ENCODE measurements around the gene P2RX7. TPM values are rescaled to one million over a fixed set of nuclear protein-coding genes. Genes with fewer than 3 reads are reported as not detected.
"Not testable (repeated sequence)": the region's sequence is repeated elsewhere in the genome, so short reads cannot be mapped to it uniquely, and the experiment has no call there.

P2RX7 gene
- total and polyA plus RNA-seq, 2 donors (not counting 1 experiment from before 2014, with no cell fraction given), result 1.9 to 17.2 TPM

DNA sequence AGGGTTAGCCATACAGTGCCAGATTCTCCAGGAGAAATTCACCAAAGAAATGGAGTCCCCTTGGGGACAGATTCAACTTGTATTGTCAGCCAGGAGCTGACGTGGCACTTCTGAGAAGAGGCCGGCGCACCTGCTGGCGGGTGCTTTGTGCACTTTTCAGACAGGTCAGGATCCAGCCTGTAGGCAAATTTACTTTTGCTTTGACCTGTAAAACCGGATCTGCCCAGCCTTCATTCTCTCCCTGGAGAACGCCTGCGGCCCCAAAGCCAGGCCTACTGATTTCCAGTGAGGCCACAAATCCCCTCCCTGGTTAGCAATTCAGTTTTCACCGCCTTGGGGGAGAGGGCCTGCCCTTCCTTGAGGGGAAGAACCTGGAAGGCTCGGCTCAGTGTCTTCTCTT, 94.6 kb downstream of the P2RX7 start:
- Histone ChIP-seq H3K9me3 (ENCODE audit: control insufficient read depth, insufficient read depth, low read depth, low read length) (no peaks in the 10 kb centered on the region), H4K20me1 (ENCODE audit: control insufficient read depth, extremely low read depth, insufficient read depth, low read length) (no peaks in the 10 kb centered on the region), H3K9ac (ENCODE audit: insufficient read depth, low read length) (no peak overlapping the region), H3K79me2 (ENCODE audit: control insufficient read depth, insufficient read depth, low read length) (no peaks in the 10 kb centered on the region), H3K4me1 (ENCODE audit: control insufficient read depth, extremely low read depth, insufficient read depth, low read length) (no peaks in the 10 kb centered on the region), H3K27ac (ENCODE audit: insufficient read depth, low read length) (no peak overlapping the region), H3K27me3 (ENCODE audit: control insufficient read depth, insufficient read depth, low read length) (no peaks in the 10 kb centered on the region), H3K4me2 (ENCODE audit: extremely low read depth, insufficient read depth, low read length) (no peak overlapping the region), H3K36me3 (ENCODE audit: control insufficient read depth, insufficient read depth, low read length) (peaks cover 12% of the 10 kb centered on the region), H2AFZ (ENCODE audit: low read length) (no peak overlapping the region), H3K4me3 (replicated peaks in 1 of 4; ENCODE audit: control extremely low read depth in 1 of 4, insufficient read depth in 1 of 4, low read depth in 3 of 4, low read length in 4 of 4) (no peak overlapping the region)
- no peak for DNase-seq (ENCODE audit: low read depth in 2 of 2)
- no peak for TF ChIP-seq EZH2 (IDR thresholded peaks at IDR 0.05; ENCODE audit: low read length, missing control alignments)
- TF ChIP-seq, protein P1, sequence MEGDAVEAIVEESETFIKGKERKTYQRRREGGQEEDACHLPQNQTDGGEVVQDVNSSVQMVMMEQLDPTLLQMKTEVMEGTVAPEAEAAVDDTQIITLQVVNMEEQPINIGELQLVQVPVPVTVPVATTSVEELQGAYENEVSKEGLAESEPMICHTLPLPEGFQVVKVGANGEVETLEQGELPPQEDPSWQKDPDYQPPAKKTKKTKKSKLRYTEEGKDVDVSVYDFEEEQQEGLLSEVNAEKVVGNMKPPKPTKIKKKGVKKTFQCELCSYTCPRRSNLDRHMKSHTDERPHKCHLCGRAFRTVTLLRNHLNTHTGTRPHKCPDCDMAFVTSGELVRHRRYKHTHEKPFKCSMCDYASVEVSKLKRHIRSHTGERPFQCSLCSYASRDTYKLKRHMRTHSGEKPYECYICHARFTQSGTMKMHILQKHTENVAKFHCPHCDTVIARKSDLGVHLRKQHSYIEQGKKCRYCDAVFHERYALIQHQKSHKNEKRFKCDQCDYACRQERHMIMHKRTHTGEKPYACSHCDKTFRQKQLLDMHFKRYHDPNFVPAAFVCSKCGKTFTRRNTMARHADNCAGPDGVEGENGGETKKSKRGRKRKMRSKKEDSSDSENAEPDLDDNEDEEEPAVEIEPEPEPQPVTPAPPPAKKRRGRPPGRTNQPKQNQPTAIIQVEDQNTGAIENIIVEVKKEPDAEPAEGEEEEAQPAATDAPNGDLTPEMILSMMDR (conservative IDR thresholded peaks at IDR 0.05 in 1 of 2, IDR thresholded peaks at IDR 0.05 in 1 of 2; ENCODE audit: low read depth in 1 of 2, low read length in 2 of 2), result no peak

DNA sequence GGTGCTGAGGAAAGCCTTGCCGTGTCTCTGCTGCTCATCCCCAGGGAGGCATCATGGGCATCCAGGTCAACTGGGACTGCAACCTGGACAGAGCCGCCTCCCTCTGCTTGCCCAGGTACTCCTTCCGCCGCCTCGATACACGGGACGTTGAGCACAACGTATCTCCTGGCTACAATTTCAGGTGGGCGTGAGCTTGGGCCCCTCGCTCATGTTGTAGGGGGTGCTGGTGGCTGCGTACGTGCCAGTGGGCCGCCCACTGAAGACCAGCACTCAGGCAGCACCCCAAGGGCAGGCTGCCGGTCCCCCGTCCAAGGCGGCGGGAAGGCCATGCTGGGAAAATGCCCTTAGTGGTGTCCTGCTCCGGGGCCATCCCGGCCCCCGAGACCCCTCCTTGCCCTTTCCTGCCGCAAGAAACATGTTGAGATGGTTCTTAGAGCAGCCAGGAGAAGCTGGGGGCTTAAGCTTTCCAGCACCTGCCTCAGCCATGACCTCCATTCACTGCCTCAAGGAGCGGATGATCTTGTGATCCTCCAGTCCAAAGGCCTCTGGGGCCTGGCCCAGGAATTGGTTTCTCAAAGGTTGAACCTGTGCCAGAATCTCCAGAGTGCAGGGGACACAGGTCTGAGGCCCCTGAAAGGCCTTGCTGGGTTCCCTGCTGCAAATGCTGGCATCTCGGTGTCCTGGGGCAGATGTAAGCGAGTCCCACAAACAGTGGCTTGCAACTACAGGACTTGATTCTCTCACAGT, 96.4 kb downstream of the P2RX7 start:
- H3K4me2 ChIP-seq (ENCODE audit: extremely low read depth, insufficient read depth, low read length), result no peak overlapping the region
- no peaks in the 10 kb centered on the region for H3K4me1 ChIP-seq (ENCODE audit: control insufficient read depth, extremely low read depth, insufficient read depth, low read length)
- H4K20me1 ChIP-seq (ENCODE audit: control insufficient read depth, extremely low read depth, insufficient read depth, low read length), result no peaks in the 10 kb centered on the region
- no peak overlapping the region for H3K4me3 ChIP-seq (replicated peaks in 1 of 4; ENCODE audit: control extremely low read depth in 1 of 4, insufficient read depth in 1 of 4, low read depth in 3 of 4, low read length in 4 of 4)
- H3K27me3 ChIP-seq (ENCODE audit: control insufficient read depth, insufficient read depth, low read length), result no peaks in the 10 kb centered on the region
- H3K27ac ChIP-seq (ENCODE audit: insufficient read depth, low read length), result no peak overlapping the region
- DNase-seq (ENCODE audit: low read depth in 2 of 2), result no peak
- no peak overlapping the region for H2AFZ ChIP-seq (ENCODE audit: low read length)
- no peaks in the 10 kb centered on the region for H3K9me3 ChIP-seq (ENCODE audit: control insufficient read depth, insufficient read depth, low read depth, low read length)
- no peak overlapping the region for H3K9ac ChIP-seq (ENCODE audit: insufficient read depth, low read length)
- no peak for TF ChIP-seq EZH2 (IDR thresholded peaks at IDR 0.05; ENCODE audit: low read length, missing control alignments)
- TF ChIP-seq, protein P1 (conservative IDR thresholded peaks at IDR 0.05 in 1 of 2, IDR thresholded peaks at IDR 0.05 in 1 of 2; ENCODE audit: low read depth in 1 of 2, low read length in 2 of 2), result no peak
- no peaks in the 10 kb centered on the region for H3K79me2 ChIP-seq (ENCODE audit: control insufficient read depth, insufficient read depth, low read length)
- peaks cover 10% of the 10 kb centered on the region for H3K36me3 ChIP-seq (ENCODE audit: control insufficient read depth, insufficient read depth, low read length)

GRCh38 chr12:121229826-121230537, 97.3 kb downstream of the P2RX7 start:
- not testable (repeated sequence) for H3K79me2 ChIP-seq (ENCODE audit: control insufficient read depth, insufficient read depth, low read length); H3K27ac ChIP-seq (ENCODE audit: insufficient read depth, low read length); H3K4me1 ChIP-seq (ENCODE audit: control insufficient read depth, extremely low read depth, insufficient read depth, low read length); H3K4me2 ChIP-seq (ENCODE audit: extremely low read depth, insufficient read depth, low read length); H4K20me1 ChIP-seq (ENCODE audit: control insufficient read depth, extremely low read depth, insufficient read depth, low read length); H3K9ac ChIP-seq (ENCODE audit: insufficient read depth, low read length); H3K36me3 ChIP-seq (ENCODE audit: control insufficient read depth, insufficient read depth, low read length); H2AFZ ChIP-seq (ENCODE audit: low read length); H3K27me3 ChIP-seq (ENCODE audit: control insufficient read depth, insufficient read depth, low read length); H3K4me3 ChIP-seq (replicated peaks in 1 of 4; ENCODE audit: control extremely low read depth in 1 of 4, insufficient read depth in 1 of 4, low read depth in 3 of 4, low read length in 4 of 4); H3K9me3 ChIP-seq (ENCODE audit: control insufficient read depth, insufficient read depth, low read depth, low read length)
- peak; percentile 62 to 80 for DNase-seq (ENCODE audit: low read depth in 2 of 2)
- TF ChIP-seq, protein P1 (conservative IDR thresholded peaks at IDR 0.05 in 1 of 2, IDR thresholded peaks at IDR 0.05 in 1 of 2; ENCODE audit: low read depth in 1 of 2, low read length in 2 of 2), result peak; percentile 85 to 96
